A549 (cell line): Measurements from ENCODE around the gene QRSL1.
"Not testable (repeated sequence)": the region's sequence is repeated elsewhere in the genome, so short reads cannot be mapped to it uniquely, and the experiment has no call there.

Source experiments
- TF ChIP-seq, protein P1 (sequence below): fragments of 200-600 bp; sonication (generic); IDR thresholded peaks from 2 replicates; pipeline ENCODE4 v1.6.1; 2016; ENCODE audit warnings: antibody characterized with exemption, mild to moderate bottlenecking, moderate library complexity
- TF ChIP-seq, protein P2 (sequence below): fragments of >200 bp; sonication (Bioruptor Twin); formaldehyde crosslinking; IDR thresholded peaks from 3 replicates; pipeline ENCODE4 v1.5.1; 2016

GRCh38 chr6:106588937-106589336 is 40.4 kb upstream of the QRSL1 start:
- TF ChIP-seq, protein P1, sequence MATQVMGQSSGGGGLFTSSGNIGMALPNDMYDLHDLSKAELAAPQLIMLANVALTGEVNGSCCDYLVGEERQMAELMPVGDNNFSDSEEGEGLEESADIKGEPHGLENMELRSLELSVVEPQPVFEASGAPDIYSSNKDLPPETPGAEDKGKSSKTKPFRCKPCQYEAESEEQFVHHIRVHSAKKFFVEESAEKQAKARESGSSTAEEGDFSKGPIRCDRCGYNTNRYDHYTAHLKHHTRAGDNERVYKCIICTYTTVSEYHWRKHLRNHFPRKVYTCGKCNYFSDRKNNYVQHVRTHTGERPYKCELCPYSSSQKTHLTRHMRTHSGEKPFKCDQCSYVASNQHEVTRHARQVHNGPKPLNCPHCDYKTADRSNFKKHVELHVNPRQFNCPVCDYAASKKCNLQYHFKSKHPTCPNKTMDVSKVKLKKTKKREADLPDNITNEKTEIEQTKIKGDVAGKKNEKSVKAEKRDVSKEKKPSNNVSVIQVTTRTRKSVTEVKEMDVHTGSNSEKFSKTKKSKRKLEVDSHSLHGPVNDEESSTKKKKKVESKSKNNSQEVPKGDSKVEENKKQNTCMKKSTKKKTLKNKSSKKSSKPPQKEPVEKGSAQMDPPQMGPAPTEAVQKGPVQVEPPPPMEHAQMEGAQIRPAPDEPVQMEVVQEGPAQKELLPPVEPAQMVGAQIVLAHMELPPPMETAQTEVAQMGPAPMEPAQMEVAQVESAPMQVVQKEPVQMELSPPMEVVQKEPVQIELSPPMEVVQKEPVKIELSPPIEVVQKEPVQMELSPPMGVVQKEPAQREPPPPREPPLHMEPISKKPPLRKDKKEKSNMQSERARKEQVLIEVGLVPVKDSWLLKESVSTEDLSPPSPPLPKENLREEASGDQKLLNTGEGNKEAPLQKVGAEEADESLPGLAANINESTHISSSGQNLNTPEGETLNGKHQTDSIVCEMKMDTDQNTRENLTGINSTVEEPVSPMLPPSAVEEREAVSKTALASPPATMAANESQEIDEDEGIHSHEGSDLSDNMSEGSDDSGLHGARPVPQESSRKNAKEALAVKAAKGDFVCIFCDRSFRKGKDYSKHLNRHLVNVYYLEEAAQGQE, result not testable (repeated sequence)
- TF ChIP-seq, protein P2, sequence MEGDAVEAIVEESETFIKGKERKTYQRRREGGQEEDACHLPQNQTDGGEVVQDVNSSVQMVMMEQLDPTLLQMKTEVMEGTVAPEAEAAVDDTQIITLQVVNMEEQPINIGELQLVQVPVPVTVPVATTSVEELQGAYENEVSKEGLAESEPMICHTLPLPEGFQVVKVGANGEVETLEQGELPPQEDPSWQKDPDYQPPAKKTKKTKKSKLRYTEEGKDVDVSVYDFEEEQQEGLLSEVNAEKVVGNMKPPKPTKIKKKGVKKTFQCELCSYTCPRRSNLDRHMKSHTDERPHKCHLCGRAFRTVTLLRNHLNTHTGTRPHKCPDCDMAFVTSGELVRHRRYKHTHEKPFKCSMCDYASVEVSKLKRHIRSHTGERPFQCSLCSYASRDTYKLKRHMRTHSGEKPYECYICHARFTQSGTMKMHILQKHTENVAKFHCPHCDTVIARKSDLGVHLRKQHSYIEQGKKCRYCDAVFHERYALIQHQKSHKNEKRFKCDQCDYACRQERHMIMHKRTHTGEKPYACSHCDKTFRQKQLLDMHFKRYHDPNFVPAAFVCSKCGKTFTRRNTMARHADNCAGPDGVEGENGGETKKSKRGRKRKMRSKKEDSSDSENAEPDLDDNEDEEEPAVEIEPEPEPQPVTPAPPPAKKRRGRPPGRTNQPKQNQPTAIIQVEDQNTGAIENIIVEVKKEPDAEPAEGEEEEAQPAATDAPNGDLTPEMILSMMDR, result not testable (repeated sequence)
